HS-27A (cell line): Measurements from ENCODE around the gene ARHGEF33.

ENCODE experiments used
- DNase-seq: peaks from one replicate; pipeline ENCODE4 v3.0.0-alpha.2; 2012; ENCODE audit warnings: low read depth, missing footprints

Gene ARHGEF33

GRCh38 chr2:38959938-38960608, 70.4 kb downstream of the ARHGEF33 start:
- DNase-seq, result no peak

GRCh38 chr2:38960609-38961320, 71.1 kb downstream of the ARHGEF33 start:
- no peak for DNase-seq

GRCh38 chr2:38966006-38966405, 76.3 kb downstream of the ARHGEF33 start:
- no peak for DNase-seq

GRCh38 chr2:38966678-38967077, 77.0 kb downstream of the ARHGEF33 start:
- no peak for DNase-seq

- no peak for DNase-seq
Observed at GRCh38 chr2:38968021-38968420, 78.3 kb downstream of the ARHGEF33 start.

GRCh38 chr2:38971377-38971776, 81.7 kb downstream of the ARHGEF33 start:
- DNase-seq, result no peak

GRCh38 chr2:38973266-38973665, 83.6 kb downstream of the ARHGEF33 start:
- no peak for DNase-seq

- DNase-seq, result no peak
Observed at GRCh38 chr2:38975042-38975441, 85.4 kb downstream of the ARHGEF33 start.

- DNase-seq, result no peak
Observed at GRCh38 chr2:38977047-38977446, 87.4 kb downstream of the ARHGEF33 start.

GRCh38 chr2:38978296-38978903, 88.7 kb downstream of the ARHGEF33 start:
- no peak for DNase-seq

- no peak for DNase-seq
Observed at GRCh38 chr2:38978908-38979307, 89.2 kb downstream of the ARHGEF33 start.

- DNase-seq, result no peak
Observed at GRCh38 chr2:38981003-38981669, 91.5 kb downstream of the ARHGEF33 start.

GRCh38 chr2:38981670-38982357, 92.1 kb downstream of the ARHGEF33 start:
- no peak for DNase-seq

- DNase-seq, result no peak
Observed at GRCh38 chr2:38982498-38982897, 92.8 kb downstream of the ARHGEF33 start.

GRCh38 chr2:38988716-38989115, 99.0 kb downstream of the ARHGEF33 start:
- no peak for DNase-seq

GRCh38 chr2:38991899-38992298, 102.2 kb downstream of the ARHGEF33 start:
- DNase-seq, result no peak

GRCh38 chr2:38997781-38998180, 108.1 kb downstream of the ARHGEF33 start:
- peak; percentile 17 for DNase-seq

GRCh38 chr2:39000552-39000951, 110.9 kb downstream of the ARHGEF33 start:
- no peak for DNase-seq

- no peak for DNase-seq
Observed at GRCh38 chr2:39007875-39008504, 118.3 kb downstream of the ARHGEF33 start.

GRCh38 chr2:39008665-39009064, 119.0 kb downstream of the ARHGEF33 start:
- no peak for DNase-seq

GRCh38 chr2:39013871-39014270, 124.2 kb downstream of the ARHGEF33 start:
- no peak for DNase-seq

- no peak for DNase-seq
Observed at GRCh38 chr2:39015424-39015823, 125.7 kb downstream of the ARHGEF33 start.
